ENCODE results near the gene MESP2.

The MESP2 gene

GRCh38 chr15:89758283-89758682 is 17.8 kb upstream of the MESP2 start:
- H3K79me2 ChIP-seq (ENCODE audit: low read length): no peaks in the 10 kb centered on the region
- no peak for TF ChIP-seq CTCF (IDR thresholded peaks at IDR 0.05; ENCODE audit: low read length)
- no peak for TF ChIP-seq EZH2phosphoT487 (IDR thresholded peaks at IDR 0.05; ENCODE audit: low read length)
- TF ChIP-seq EZH2 (optimal IDR thresholded peaks at IDR 0.05; ENCODE audit: low read depth, low read length): no peak
- H3K9me2 ChIP-seq (replicated peaks; ENCODE audit: insufficient read depth, low read length): no peaks in the 10 kb centered on the region

DNA sequence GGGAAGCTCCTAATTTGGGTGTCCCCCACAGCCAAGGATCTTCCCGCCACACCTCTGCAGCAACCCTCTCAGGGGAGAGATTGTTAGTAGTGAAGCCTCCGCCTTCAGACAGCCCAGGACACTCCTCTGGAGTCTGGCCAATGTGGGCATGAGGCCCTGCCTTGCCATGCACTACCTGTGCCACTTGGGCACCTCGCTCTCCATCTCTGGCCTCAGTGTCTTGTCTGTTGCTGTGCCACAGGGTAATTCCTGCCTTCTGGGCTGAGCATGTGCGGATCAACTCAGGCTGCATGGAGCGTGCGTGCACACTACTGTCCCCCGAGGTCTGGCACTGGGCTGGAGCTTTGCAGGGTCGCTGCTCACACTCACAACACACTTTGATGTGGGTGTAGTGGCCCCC is 17.2 kb upstream of the MESP2 start:
- Histone ChIP-seq H3K4me2 (ENCODE audit: low read depth, low read length) (no peak overlapping the region), H3K36me3 (replicated peaks; ENCODE audit: insufficient read depth, low read length) (no peaks in the 10 kb centered on the region), H3K9me3 (replicated peaks; ENCODE audit: insufficient read depth, low read length) (no peaks in the 10 kb centered on the region), H2AFZ (ENCODE audit: low read length) (no peak overlapping the region), H3F3A (ENCODE audit: insufficient read depth, low read length) (peaks cover 18% of the 10 kb centered on the region), H4K20me1 (ENCODE audit: insufficient read depth, low read length) (no peaks in the 10 kb centered on the region), H3K27ac (ENCODE audit: low read length) (no peak overlapping the region), H3K4me1 (ENCODE audit: low read length) (peaks cover 29% of the 10 kb centered on the region), H3K4me3 (ENCODE audit: low read length) (no peak overlapping the region), H3K79me2 (ENCODE audit: low read length) (no peaks in the 10 kb centered on the region), H3K9ac (ENCODE audit: low read length) (no peak overlapping the region), H3K27me3 (replicated peaks; ENCODE audit: insufficient read depth, low read length) (no peaks in the 10 kb centered on the region), H3K9me2 (replicated peaks; ENCODE audit: insufficient read depth, low read length) (no peaks in the 10 kb centered on the region)
- TF ChIP-seq CTCF (IDR thresholded peaks at IDR 0.05; ENCODE audit: low read length) (no peak), EZH2phosphoT487 (IDR thresholded peaks at IDR 0.05; ENCODE audit: low read length) (no peak), EZH2 (optimal IDR thresholded peaks at IDR 0.05; ENCODE audit: low read depth, low read length) (no peak)
- no peak for DNase-seq

More at GRCh38 chr15:89758283-89758682, 17.8 kb upstream of the MESP2 start:
- Histone ChIP-seq H3K27ac (ENCODE audit: low read length) (no peak overlapping the region), H3K4me2 (ENCODE audit: low read depth, low read length) (no peak overlapping the region), H3K4me3 (ENCODE audit: low read length) (no peak overlapping the region), H3K9me3 (replicated peaks; ENCODE audit: insufficient read depth, low read length) (no peaks in the 10 kb centered on the region), H4K20me1 (ENCODE audit: insufficient read depth, low read length) (no peaks in the 10 kb centered on the region), H3F3A (ENCODE audit: insufficient read depth, low read length) (peaks cover 18% of the 10 kb centered on the region), H2AFZ (ENCODE audit: low read length) (no peak overlapping the region), H3K4me1 (ENCODE audit: low read length) (peaks cover 26% of the 10 kb centered on the region), H3K27me3 (replicated peaks; ENCODE audit: insufficient read depth, low read length) (no peaks in the 10 kb centered on the region), H3K36me3 (replicated peaks; ENCODE audit: insufficient read depth, low read length) (no peaks in the 10 kb centered on the region), H3K9ac (ENCODE audit: low read length) (no peak overlapping the region)
- DNase-seq: no peak

- Histone ChIP-seq H3F3A (ENCODE audit: insufficient read depth, low read length) (peaks cover 18% of the 10 kb centered on the region), H3K9ac (ENCODE audit: low read length) (no peak overlapping the region), H3K4me1 (ENCODE audit: low read length) (peaks cover 29% of the 10 kb centered on the region), H3K27ac (ENCODE audit: low read length) (no peak overlapping the region), H3K4me3 (ENCODE audit: low read length) (no peak overlapping the region), H2AFZ (ENCODE audit: low read length) (no peak overlapping the region), H3K9me2 (replicated peaks; ENCODE audit: insufficient read depth, low read length) (no peaks in the 10 kb centered on the region), H4K20me1 (ENCODE audit: insufficient read depth, low read length) (no peaks in the 10 kb centered on the region), H3K36me3 (replicated peaks; ENCODE audit: insufficient read depth, low read length) (no peaks in the 10 kb centered on the region), H3K4me2 (ENCODE audit: low read depth, low read length) (no peak overlapping the region), H3K9me3 (replicated peaks; ENCODE audit: insufficient read depth, low read length) (no peaks in the 10 kb centered on the region), H3K27me3 (replicated peaks; ENCODE audit: insufficient read depth, low read length) (no peaks in the 10 kb centered on the region), H3K79me2 (ENCODE audit: low read length) (no peaks in the 10 kb centered on the region)
- TF ChIP-seq EZH2 (optimal IDR thresholded peaks at IDR 0.05; ENCODE audit: low read depth, low read length): no peak
- TF ChIP-seq EZH2phosphoT487 (IDR thresholded peaks at IDR 0.05; ENCODE audit: low read length): no peak
- no peak for TF ChIP-seq CTCF (IDR thresholded peaks at IDR 0.05; ENCODE audit: low read length)
- no peak for DNase-seq
These were observed 16.3 kb upstream of the MESP2 start for GRCh38 chr15:89759835-89760234.
